ENCODE results near the gene LITAF. TPM values are rescaled to one million over a fixed set of nuclear protein-coding genes. Genes with fewer than 3 reads are reported as not detected.

LITAF gene
- total RNA-seq, 6 donors from 2014 or later = 65.8 to 281 (median 113) TPM

DNA sequence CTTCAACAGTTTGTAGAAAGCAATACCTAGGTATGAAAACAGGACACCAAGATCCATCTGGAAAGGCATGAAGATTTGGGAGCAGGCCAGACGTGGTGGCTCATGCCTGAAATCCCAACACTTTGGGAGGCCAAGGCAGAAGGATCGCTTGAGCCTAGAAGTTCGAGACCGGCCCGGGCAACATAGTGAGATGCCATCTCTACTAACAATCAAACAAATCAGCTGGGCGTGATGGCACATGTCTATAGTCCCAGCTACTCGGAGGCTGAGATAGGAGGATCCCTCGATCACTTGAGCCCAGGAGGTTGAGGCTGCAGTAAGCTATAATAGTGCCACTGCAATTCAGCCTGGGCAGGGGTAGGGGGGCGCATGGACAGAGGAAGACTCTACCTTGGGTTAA is 20.3 kb downstream of the LITAF start:
- Histone ChIP-seq H3K4me3 (no peak overlapping the region), H3K27ac (no peak overlapping the region), H3K9me3 (no peaks in the 10 kb centered on the region), H3K27me3 (no peaks in the 10 kb centered on the region), H3K4me1 (peaks cover 9 to 30% (median 12%) of the 10 kb centered on the region in 4 donors), H3K36me3 (peaks cover 0 to 13% (median 0%) of the 10 kb centered on the region in 4 donors)
- WGBS, 2 donors = 92 to 94% methylated on average over 9 of the region's 9 CpGs
- DNase-seq (no peak), ATAC-seq (ENCODE audit: low FRiP score in 2 of 2) (no peak)
- TF ChIP-seq POLR2A (IDR thresholded peaks at IDR 0.05) (no peak), CTCF (IDR thresholded peaks at IDR 0.05) (no peak), POLR2AphosphoS5 (IDR thresholded peaks at IDR 0.05) (no peak), EP300 (IDR thresholded peaks at IDR 0.05) (no peak)

- no peak for ATAC-seq (ENCODE audit: low FRiP score in 2 of 2)
- 95 to 98% methylated on average over 11 of the region's 11 CpGs for WGBS, 2 donors
- H3K4me3 ChIP-seq = no peak overlapping the region
- peaks cover 5 to 29% (median 9%) of the 10 kb centered on the region in 4 donors for H3K4me1 ChIP-seq
- no peak for TF ChIP-seq CTCF (IDR thresholded peaks at IDR 0.05)
- no peak for TF ChIP-seq POLR2A (IDR thresholded peaks at IDR 0.05)
- no peak for TF ChIP-seq POLR2AphosphoS5 (IDR thresholded peaks at IDR 0.05)
- no peak for TF ChIP-seq EP300 (IDR thresholded peaks at IDR 0.05)
- peak overlapping the region in 2 of 4 donors; percentile 1 to 23 for H3K27ac ChIP-seq
- no peaks in the 10 kb centered on the region for H3K27me3 ChIP-seq
- H3K36me3 ChIP-seq = peaks cover 0 to 13% (median 0%) of the 10 kb centered on the region in 4 donors
- no peaks in the 10 kb centered on the region for H3K9me3 ChIP-seq
- no peak for DNase-seq
These were observed 21.1 kb downstream of the LITAF start for GRCh38 chr16:11565665-11566064.

GRCh38 chr16:11564046-11564926 is 22.4 kb downstream of the LITAF start:
- Histone ChIP-seq H3K4me1 (peaks cover 3 to 35% (median 12%) of the 10 kb centered on the region in 4 donors), H3K36me3 (peaks cover 0 to 9% (median 0%) of the 10 kb centered on the region in 4 donors), H3K27ac (peak overlapping the region in 1 of 4 donors; percentile 35), H3K27me3 (no peaks in the 10 kb centered on the region), H3K9me3 (no peaks in the 10 kb centered on the region), H3K4me3 (no peak overlapping the region)
- no peak for TF ChIP-seq POLR2AphosphoS5 (IDR thresholded peaks at IDR 0.05)
- TF ChIP-seq EP300 (IDR thresholded peaks at IDR 0.05) = no peak
- no peak for TF ChIP-seq POLR2A (IDR thresholded peaks at IDR 0.05)
- no peak for TF ChIP-seq CTCF (IDR thresholded peaks at IDR 0.05)
- 87 to 90% methylated on average over 24 of the region's 24 CpGs for WGBS, 2 donors
- ATAC-seq (ENCODE audit: low FRiP score in 2 of 2) (no peak), DNase-seq (no peak)

- 69 to 77% methylated on average over 6 of the region's 6 CpGs for WGBS, 2 donors
- H3K27ac ChIP-seq = peak overlapping the region; percentile 2 to 35 (median 23)
- no peak for TF ChIP-seq CTCF (IDR thresholded peaks at IDR 0.05)
- no peak for TF ChIP-seq EP300 (IDR thresholded peaks at IDR 0.05)
- TF ChIP-seq POLR2AphosphoS5 (IDR thresholded peaks at IDR 0.05) = no peak
- no peak for TF ChIP-seq POLR2A (IDR thresholded peaks at IDR 0.05)
These were observed 23.2 kb downstream of the LITAF start for GRCh38 chr16:11563493-11564040.

More at GRCh38 chr16:11563493-11564040, 23.2 kb downstream of the LITAF start:
- Histone ChIP-seq H3K27me3 (no peaks in the 10 kb centered on the region), H3K4me1 (peaks cover 0 to 35% (median 12%) of the 10 kb centered on the region in 4 donors), H3K36me3 (peaks cover 0 to 3% (median 0%) of the 10 kb centered on the region in 4 donors), H3K9me3 (no peaks in the 10 kb centered on the region), H3K4me3 (no peak overlapping the region)
- DNase-seq (no peak), ATAC-seq (ENCODE audit: low FRiP score in 2 of 2) (no peak)
